GM18858 (cell line): ENCODE results near the gene CMIP.
"Not testable (repeated sequence)": the region's sequence is repeated elsewhere in the genome, so short reads cannot be mapped to it uniquely, and the experiment has no call there.

Experiments
- ATAC-seq: cut with Tn5 transposase; IDR thresholded peaks from one replicate; pipeline ENCODE4 v1.9.1; 2021; ENCODE audit not compliant: unreplicated experiment

The CMIP gene

GRCh38 chr16:81421126-81421525 lies 23.5 kb upstream of the CMIP start:
- ATAC-seq, result no peak

GRCh38 chr16:81421536-81421935 lies 23.1 kb upstream of the CMIP start:
- no peak for ATAC-seq

GRCh38 chr16:81422153-81422552 lies 22.5 kb upstream of the CMIP start:
- not testable (repeated sequence) for ATAC-seq

- ATAC-seq, result no peak
Measured at GRCh38 chr16:81424771-81425170, 19.8 kb upstream of the CMIP start.

- no peak for ATAC-seq
Measured at GRCh38 chr16:81427219-81427618, 17.4 kb upstream of the CMIP start.

- ATAC-seq, result no peak
Measured at GRCh38 chr16:81429045-81429521, 15.5 kb upstream of the CMIP start.

- ATAC-seq, result no peak
Measured at GRCh38 chr16:81431554-81432353, 12.9 kb upstream of the CMIP start.

- no peak for ATAC-seq
Measured at GRCh38 chr16:81432937-81433557, 11.6 kb upstream of the CMIP start.

- ATAC-seq, result no peak
Measured at GRCh38 chr16:81435103-81435502, 9.5 kb upstream of the CMIP start.

- no peak for ATAC-seq
Measured at GRCh38 chr16:81435567-81435966, 9.0 kb upstream of the CMIP start.

- no peak for ATAC-seq
Measured at GRCh38 chr16:81436386-81436785, 8.2 kb upstream of the CMIP start.

GRCh38 chr16:81437865-81438264 lies 6.7 kb upstream of the CMIP start:
- ATAC-seq, result no peak

- no peak for ATAC-seq
Measured at GRCh38 chr16:81440888-81441761, 3.5 kb upstream of the CMIP start.

- ATAC-seq, result no peak
Measured at GRCh38 chr16:81442220-81442915, 2.2 kb upstream of the CMIP start.

GRCh38 chr16:81442916-81443687 lies 1.5 kb upstream of the CMIP start:
- ATAC-seq, result no peak

GRCh38 chr16:81443688-81444447 lies 740 bp upstream of the CMIP start:
- ATAC-seq, result no peak

GRCh38 chr16:81445143-81445961 lies 744 bp downstream of the CMIP start:
- no peak for ATAC-seq
